Subcutaneous abdominal adipose tissue (tissue), 5 donors: ENCODE data around the gene NOL12.
"Not testable (repeated sequence)": the region's sequence is repeated elsewhere in the genome, so short reads cannot be mapped to it uniquely, and the experiment has no call there.

Experiments
- H3K27ac ChIP-seq: one replicate; pipeline ENCODE4 v1.7.0; 2013; ENCODE audit warnings: low read depth, mild to moderate bottlenecking, inconsistent platforms, low read length, moderate library complexity
- H3K27me3 ChIP-seq, 5 donors: one replicate each; pipeline ENCODE4 v1.7.0; 2013; ENCODE audit warnings: low read length in 5 of 5, inconsistent platforms in 1 of 5; ENCODE audit not compliant: control insufficient read depth in 5 of 5, insufficient read depth in 4 of 5
- H3K36me3 ChIP-seq, 5 donors: one replicate each; pipeline ENCODE4 v1.7.0; 2013; ENCODE audit warnings: low read length in 5 of 5; ENCODE audit not compliant: control insufficient read depth in 5 of 5, insufficient read depth in 5 of 5
- H3K4me1 ChIP-seq, 5 donors: one replicate each; pipeline ENCODE4 v1.7.0; 2013; ENCODE audit warnings: low read length in 5 of 5, mild to moderate bottlenecking in 3 of 5, moderate library complexity in 1 of 5; ENCODE audit not compliant: control insufficient read depth in 5 of 5, insufficient read depth in 5 of 5
- H3K4me3 ChIP-seq, 5 donors: one replicate each; pipeline ENCODE4 v1.7.0; 2013; ENCODE audit warnings: low read length in 5 of 5, low read depth in 1 of 5
- H3K9ac ChIP-seq, 5 donors: one replicate each; pipeline ENCODE4 v1.7.0; 2013; ENCODE audit warnings: low read length in 5 of 5, mild to moderate bottlenecking in 4 of 5, moderate library complexity in 3 of 5
- H3K9me3 ChIP-seq, 5 donors: one replicate each; pipeline ENCODE4 v1.7.0; 2013; ENCODE audit warnings: low read length in 5 of 5; ENCODE audit not compliant: control insufficient read depth in 5 of 5
- donor health status: healthy.
- donor health status: healthy.
- donor health status: healthy.
- donor health status: healthy.
- donor health status: healthy.

Gene NOL12

GRCh38 chr22:37694131-37694530, 8.0 kb downstream of the NOL12 start:
- H3K9ac ChIP-seq, H3K27ac ChIP-seq, H3K4me3 ChIP-seq, H3K27me3 ChIP-seq, H3K9me3 ChIP-seq: not testable (repeated sequence)
- Histone ChIP-seq H3K4me1 (peaks cover 0 to 15% (median 13%) of the 10 kb centered on the region in 5 donors), H3K36me3 (peaks cover 0 to 51% (median 41%) of the 10 kb centered on the region in 5 donors)

GRCh38 chr22:37696260-37696656, 10.1 kb downstream of the NOL12 start:
- H3K9me3 ChIP-seq, H3K27ac ChIP-seq, H3K27me3 ChIP-seq: not testable (repeated sequence)
- H3K9ac ChIP-seq, result peak overlapping the region in 1 of 5 donors; percentile 47
- H3K36me3 ChIP-seq, result peaks cover 0 to 34% (median 26%) of the 10 kb centered on the region in 5 donors
- peaks cover 0 to 15% (median 13%) of the 10 kb centered on the region in 5 donors for H3K4me1 ChIP-seq
- peak overlapping the region in 3 of 5 donors; percentile 2 to 48 (median 41) for H3K4me3 ChIP-seq

GRCh38 chr22:37696657-37697537, 10.8 kb downstream of the NOL12 start, which contains the start of gene TRIOBP:
TSS of gene TRIOBP (plus strand) at chr22:37697048. CDS start at chr22:37701366, 4,318 bp downstream.
- Histone ChIP-seq H3K4me3 (peak within 1 kb of the TSS in 3 of 5 donors; percentile 2 to 48 (median 41)), H3K36me3 (peaks cover 0 to 27% (median 20%) of the 10 kb centered on the region in 5 donors), H3K9me3 (no peaks in the 10 kb centered on the region), H3K9ac (peak within 1 kb of the TSS in 1 of 5 donors; percentile 47), H3K4me1 (peaks cover 0 to 15% (median 13%) of the 10 kb centered on the region in 5 donors), H3K27me3 (no peaks in the 10 kb centered on the region), H3K27ac (no peak within 1 kb of the TSS)

GRCh38 chr22:37697538-37697835, 11.3 kb downstream of the NOL12 start:
- H3K9ac ChIP-seq, result no peak overlapping the region
- no peak overlapping the region for H3K4me3 ChIP-seq
- no peaks in the 10 kb centered on the region for H3K9me3 ChIP-seq
- peaks cover 0 to 15% (median 13%) of the 10 kb centered on the region in 5 donors for H3K4me1 ChIP-seq
- no peaks in the 10 kb centered on the region for H3K27me3 ChIP-seq
- H3K36me3 ChIP-seq, result peaks cover 0 to 21% (median 15%) of the 10 kb centered on the region in 5 donors
- H3K27ac ChIP-seq, result no peak overlapping the region

- H3K36me3 ChIP-seq, result no peaks in the 10 kb centered on the region
- H3K27ac ChIP-seq, result no peak overlapping the region
- H3K4me3 ChIP-seq, result no peak overlapping the region
- H3K9me3 ChIP-seq, result no peaks in the 10 kb centered on the region
- H3K27me3 ChIP-seq, result no peaks in the 10 kb centered on the region
- H3K4me1 ChIP-seq, result peaks cover 0 to 9% (median 7%) of the 10 kb centered on the region in 5 donors
- H3K9ac ChIP-seq, result no peak overlapping the region
Measured at GRCh38 chr22:37701141-37701786, 15.1 kb downstream of the NOL12 start.

GRCh38 chr22:37703906-37704305, 17.8 kb downstream of the NOL12 start:
- no peak overlapping the region for H3K9ac ChIP-seq
- H3K4me1 ChIP-seq, result peaks cover 0 to 10% (median 3%) of the 10 kb centered on the region in 5 donors
- H3K27ac ChIP-seq, result no peak overlapping the region
- no peaks in the 10 kb centered on the region for H3K36me3 ChIP-seq
- H3K4me3 ChIP-seq, result no peak overlapping the region
- H3K9me3 ChIP-seq, result no peaks in the 10 kb centered on the region
- no peaks in the 10 kb centered on the region for H3K27me3 ChIP-seq

- Histone ChIP-seq H3K4me3 (no peak overlapping the region), H3K9ac (no peak overlapping the region), H3K4me1 (peaks cover 0 to 12% (median 5%) of the 10 kb centered on the region in 5 donors), H3K36me3 (no peaks in the 10 kb centered on the region), H3K27ac (no peak overlapping the region), H3K27me3 (no peaks in the 10 kb centered on the region), H3K9me3 (no peaks in the 10 kb centered on the region)
Measured at GRCh38 chr22:37704645-37705044, 18.5 kb downstream of the NOL12 start.

GRCh38 chr22:37705205-37705604, 19.1 kb downstream of the NOL12 start:
- no peak overlapping the region for H3K27ac ChIP-seq
- no peaks in the 10 kb centered on the region for H3K9me3 ChIP-seq
- no peak overlapping the region for H3K4me3 ChIP-seq
- H3K9ac ChIP-seq, result no peak overlapping the region
- no peaks in the 10 kb centered on the region for H3K36me3 ChIP-seq
- H3K4me1 ChIP-seq, result peaks cover 0 to 12% (median 5%) of the 10 kb centered on the region in 5 donors
- H3K27me3 ChIP-seq, result no peaks in the 10 kb centered on the region

- Histone ChIP-seq H3K9ac (no peak overlapping the region), H3K4me1 (peaks cover 0 to 12% (median 5%) of the 10 kb centered on the region in 5 donors), H3K9me3 (no peaks in the 10 kb centered on the region), H3K36me3 (peaks cover 0 to 8% (median 0%) of the 10 kb centered on the region in 5 donors), H3K4me3 (no peak overlapping the region), H3K27ac (no peak overlapping the region), H3K27me3 (no peaks in the 10 kb centered on the region)
Measured at GRCh38 chr22:37708580-37709444, 22.7 kb downstream of the NOL12 start.
